EH (cell line): ENCODE results near the gene CD34.

Experiments
- DNase-seq: peaks from one replicate; pipeline ENCODE4 v3.0.0-alpha.2; 2015; ENCODE audit warnings: low read depth

The CD34 gene

DNA sequence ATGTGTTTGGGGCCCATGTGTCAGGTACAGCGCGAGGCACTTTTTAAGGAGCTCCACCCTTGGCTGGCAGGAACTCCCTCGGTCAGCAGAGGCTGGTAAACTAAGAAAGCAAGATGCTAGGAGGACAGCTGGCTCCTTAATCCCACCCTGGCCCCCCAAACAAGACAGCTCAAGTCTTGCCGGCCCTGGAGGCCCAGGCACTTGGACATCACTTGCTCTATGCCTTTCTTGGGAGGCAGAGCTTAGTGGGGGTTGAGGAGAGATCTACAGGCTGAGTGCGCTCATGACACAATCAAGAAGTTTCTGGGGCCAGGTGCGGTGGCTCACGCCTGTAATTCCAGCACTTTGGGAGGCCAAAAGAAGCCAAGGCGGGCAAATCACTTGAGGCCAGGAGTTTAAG, 78.1 kb downstream of the CD34 start:
- DNase-seq = no peak

DNA sequence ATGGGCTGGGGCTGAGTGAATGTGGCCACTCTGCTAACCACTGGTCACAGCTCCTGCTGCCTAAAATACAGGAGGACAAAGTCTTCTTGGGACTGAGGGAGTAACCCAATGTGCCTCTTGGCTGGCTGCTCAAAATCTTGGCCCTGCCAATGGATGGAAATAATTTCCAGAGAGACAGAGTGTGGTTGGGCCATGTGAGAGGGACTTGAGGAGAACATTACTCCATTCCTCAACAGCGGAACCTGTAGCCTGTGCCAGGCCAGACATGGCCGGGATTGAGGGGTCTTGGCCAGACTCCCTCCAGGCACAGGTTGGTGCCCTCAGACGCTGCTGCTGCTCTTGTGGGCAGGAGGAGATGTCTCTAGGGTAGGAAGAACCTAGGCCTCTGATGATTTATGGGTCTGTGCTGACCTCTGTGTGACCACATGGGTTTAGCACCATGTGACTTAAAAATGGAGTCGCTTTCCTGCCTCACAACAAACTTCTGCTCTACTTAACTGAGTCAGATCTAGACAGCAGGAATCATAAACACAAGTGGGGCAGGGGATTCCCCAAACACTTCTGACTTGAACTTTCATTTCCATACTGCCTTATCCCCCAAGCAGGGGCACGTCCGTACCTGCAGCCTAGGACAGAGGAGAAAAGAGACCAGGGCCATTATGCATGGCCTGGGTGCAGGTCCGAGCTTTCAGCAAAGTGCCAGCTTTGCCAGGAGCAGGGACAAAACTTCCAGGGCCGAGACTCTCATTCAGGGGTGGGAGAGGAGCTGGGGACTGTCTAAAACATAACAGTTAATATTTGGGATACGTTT, 79.2 kb downstream of the CD34 start:
- peak; percentile 24 for DNase-seq
